PC-9 (cell line): ENCODE results near the gene GLRX. TPM values are rescaled to one million over a fixed set of nuclear protein-coding genes. Genes with fewer than 3 reads are reported as not detected.
"Not testable (repeated sequence)": the region's sequence is repeated elsewhere in the genome, so short reads cannot be mapped to it uniquely, and the experiment has no call there.

Experiments used
- BruUV-seq: library from RNA; stranded (reverse); fragments of 400-500 nt; replicated peaks from 2 replicates; lab custom pipeline; 2021; lab: Mats Ljungman, UMichigan
- CTCF ChIA-PET: fragments of 300-600 bp; sonication (Branson Sonifier 250); formaldehyde crosslinking; loops from one replicate; lab custom pipeline; 2022; ENCODE audit warnings: antibody characterized with exemption; lab: Charles Lee
- POLR2A ChIA-PET: fragments of 300-600 bp; sonication (Branson Sonifier 250); formaldehyde crosslinking; loops from one replicate; lab custom pipeline; 2022; ENCODE audit warnings: antibody characterized with exemption; ENCODE audit not compliant: unreplicated experiment; lab: Charles Lee
- DNase-seq, 2 experiments: peaks; one replicate each; pipeline versions ENCODE4 v3.0.0 to v3.0.0-alpha.2; 2015 to 2022; ENCODE audit warnings: mixed read lengths in 1 of 2
- H2AFZ ChIP-seq: fragments of 200-600 bp; sonication (generic); 2 replicates; pipeline ENCODE4 v1.8.1; 2017; ENCODE audit warnings: antibody characterized with exemption
- H3F3A ChIP-seq: fragments of 200-600 bp; sonication (generic); 2 replicates; pipeline ENCODE4 v1.8.1; 2017; ENCODE audit warnings: antibody characterized with exemption, mild to moderate bottlenecking, low read depth; ENCODE audit not compliant: insufficient read depth
- H3K27ac ChIP-seq: fragments of 200-600 bp; sonication (generic); 2 replicates; pipeline ENCODE4 v1.6.1; 2016; ENCODE audit warnings: mixed run types
- H3K27me3 ChIP-seq: fragments of 200-600 bp; sonication (generic); 2 replicates; pipeline ENCODE4 v1.6.1; 2016; ENCODE audit warnings: low read depth, mixed run types; ENCODE audit not compliant: insufficient read depth
- H3K36me3 ChIP-seq: fragments of 200-600 bp; sonication (generic); 2 replicates; pipeline ENCODE4 v1.6.1; 2016; ENCODE audit warnings: low read depth, mixed run types
- H3K4me1 ChIP-seq: fragments of 200-600 bp; sonication (generic); replicated peaks from 2 replicates; pipeline ENCODE4 v1.6.1; 2016; ENCODE audit warnings: mixed run types; ENCODE audit not compliant: insufficient read depth
- H3K4me2 ChIP-seq: fragments of 200-600 bp; sonication (generic); 2 replicates; pipeline ENCODE4 v1.6.1; 2017; ENCODE audit warnings: mixed run types
- H3K4me3 ChIP-seq: fragments of 200-600 bp; sonication (generic); 2 replicates; pipeline ENCODE4 v1.6.1; 2016; ENCODE audit warnings: mixed run types
- H3K79me2 ChIP-seq: fragments of 200-600 bp; sonication (generic); 2 replicates; pipeline ENCODE4 v1.6.1; 2017; ENCODE audit warnings: low read depth, mixed run types
- H3K9me2 ChIP-seq: fragments of 200-600 bp; sonication (generic); 2 replicates; pipeline ENCODE4 v1.8.1; 2017; ENCODE audit warnings: mild to moderate bottlenecking; ENCODE audit not compliant: insufficient read depth
- H3K9me3 ChIP-seq: fragments of 200-600 bp; sonication (generic); 2 replicates; pipeline ENCODE4 v1.8.1; 2016; ENCODE audit warnings: low read depth; ENCODE audit not compliant: insufficient read depth
- H4K20me1 ChIP-seq: fragments of 200-600 bp; sonication (generic); 2 replicates; pipeline ENCODE4 v1.8.1; 2017; ENCODE audit not compliant: insufficient read depth
- EZH2 ChIP-seq: fragments of 200-600 bp; sonication (generic); IDR thresholded peaks from 2 replicates; pipeline ENCODE4 v1.8.0; 2017; ENCODE audit warnings: antibody characterized with exemption, low read depth
- intact Hi-C: fragments of 100-400 bp; cut with micrococcal nuclease; formaldehyde crosslinking; loops from one replicate; pipeline ENCODE4 v1.10.0; 2022; ENCODE audit not compliant: unreplicated experiment
- total RNA-seq: library from RNA; stranded (reverse); gene quantifications from 2 replicates; pipeline ENCODE4 v1.2.3, GENCODE V29; 2021
- TF ChIP-seq, protein P1 (sequence below): fragments of 200-600 bp; sonication (generic); conservative IDR thresholded peaks from 2 replicates; pipeline ENCODE4 v1.6.1; 2017; ENCODE audit warnings: mixed run types, antibody characterized with exemption, mild to moderate bottlenecking, moderate library complexity

GLRX gene
- total RNA-seq, 1 experiment from 2014 or later: 25.5 TPM

DNA sequence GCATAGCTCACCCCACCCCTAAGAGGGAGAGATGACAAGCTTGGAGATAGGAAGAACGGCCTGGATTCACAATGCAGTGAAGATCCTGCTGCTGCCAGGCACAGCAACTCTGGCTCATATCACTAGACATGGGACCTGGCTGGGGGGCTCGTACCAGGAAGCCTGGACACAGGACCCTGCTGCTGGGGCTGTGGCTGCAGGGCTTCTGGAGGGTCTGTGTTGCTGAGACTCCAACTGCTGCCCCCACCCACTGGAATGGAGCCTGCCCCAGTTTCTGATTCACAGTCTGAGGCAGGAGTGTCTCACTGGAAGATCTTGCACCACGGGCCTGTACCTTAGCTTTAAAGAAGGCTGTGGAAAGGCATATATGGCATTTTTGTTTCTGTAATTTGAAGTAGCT, 31.0 kb upstream of the GLRX start:
- Histone ChIP-seq H3K79me2 (no peaks in the 10 kb centered on the region), H3K4me1 (peaks cover 7% of the 10 kb centered on the region), H3K9me2 (no peaks in the 10 kb centered on the region), H3K4me2 (no peak overlapping the region), H3K36me3 (no peaks in the 10 kb centered on the region), H3K27me3 (no peaks in the 10 kb centered on the region), H3K9me3 (no peaks in the 10 kb centered on the region), H3K4me3 (no peak overlapping the region), H2AFZ (no peak overlapping the region), H3F3A (peaks cover 6% of the 10 kb centered on the region; the same call in 1 of the 2 replicates), H4K20me1 (no peaks in the 10 kb centered on the region), H3K27ac (no peak overlapping the region)
- POLR2A ChIA-PET: no interaction called here
- CTCF ChIA-PET: no interaction called here
- BruUV-seq: no TSS peak
- intact Hi-C loops: no loop called here
- DNase-seq: no peak
- TF ChIP-seq, protein P1, sequence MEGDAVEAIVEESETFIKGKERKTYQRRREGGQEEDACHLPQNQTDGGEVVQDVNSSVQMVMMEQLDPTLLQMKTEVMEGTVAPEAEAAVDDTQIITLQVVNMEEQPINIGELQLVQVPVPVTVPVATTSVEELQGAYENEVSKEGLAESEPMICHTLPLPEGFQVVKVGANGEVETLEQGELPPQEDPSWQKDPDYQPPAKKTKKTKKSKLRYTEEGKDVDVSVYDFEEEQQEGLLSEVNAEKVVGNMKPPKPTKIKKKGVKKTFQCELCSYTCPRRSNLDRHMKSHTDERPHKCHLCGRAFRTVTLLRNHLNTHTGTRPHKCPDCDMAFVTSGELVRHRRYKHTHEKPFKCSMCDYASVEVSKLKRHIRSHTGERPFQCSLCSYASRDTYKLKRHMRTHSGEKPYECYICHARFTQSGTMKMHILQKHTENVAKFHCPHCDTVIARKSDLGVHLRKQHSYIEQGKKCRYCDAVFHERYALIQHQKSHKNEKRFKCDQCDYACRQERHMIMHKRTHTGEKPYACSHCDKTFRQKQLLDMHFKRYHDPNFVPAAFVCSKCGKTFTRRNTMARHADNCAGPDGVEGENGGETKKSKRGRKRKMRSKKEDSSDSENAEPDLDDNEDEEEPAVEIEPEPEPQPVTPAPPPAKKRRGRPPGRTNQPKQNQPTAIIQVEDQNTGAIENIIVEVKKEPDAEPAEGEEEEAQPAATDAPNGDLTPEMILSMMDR: no peak
- TF ChIP-seq EZH2: no peak

GRCh38 chr5:95852567-95852966, 30.0 kb upstream of the GLRX start:
- Histone ChIP-seq H3K36me3 (no peaks in the 10 kb centered on the region), H3K27me3 (no peaks in the 10 kb centered on the region), H3F3A (no peaks in the 10 kb centered on the region; the same call in 1 of the 2 replicates), H3K9me2 (no peaks in the 10 kb centered on the region), H3K4me1 (no peaks in the 10 kb centered on the region), H3K4me2 (no peak overlapping the region), H2AFZ (no peak overlapping the region), H3K4me3 (no peak overlapping the region), H3K79me2 (no peaks in the 10 kb centered on the region), H3K27ac (no peak overlapping the region), H3K9me3 (no peaks in the 10 kb centered on the region), H4K20me1 (no peaks in the 10 kb centered on the region)
- ChIA-PET POLR2A (no interaction called here), CTCF (no interaction called here)
- BruUV-seq: no TSS peak
- intact Hi-C loops: no loop called here
- TF ChIP-seq, protein P1: no peak
- TF ChIP-seq EZH2: no peak
- no peak for DNase-seq

GRCh38 chr5:95851141-95851540, 28.6 kb upstream of the GLRX start:
- H3K4me2 ChIP-seq, H3K79me2 ChIP-seq, POLR2A ChIA-PET, CTCF ChIA-PET, H3K27me3 ChIP-seq, H2AFZ ChIP-seq, H4K20me1 ChIP-seq, H3K4me3 ChIP-seq, H3K9me3 ChIP-seq, DNase-seq, BruUV-seq, H3K27ac ChIP-seq, H3K36me3 ChIP-seq, H3F3A ChIP-seq, H3K9me2 ChIP-seq, H3K4me1 ChIP-seq, intact Hi-C loops: not testable (repeated sequence)

- TF ChIP-seq, protein P1: no peak
- TF ChIP-seq EZH2: no peak
- no peak overlapping the region for H2AFZ ChIP-seq
- H3K9me2 ChIP-seq: no peaks in the 10 kb centered on the region
- POLR2A ChIA-PET: no interaction called here
- no peak overlapping the region for H3K4me2 ChIP-seq
- H3K36me3 ChIP-seq: no peaks in the 10 kb centered on the region
- no peaks in the 10 kb centered on the region for H3K9me3 ChIP-seq
- H3K27me3 ChIP-seq: no peaks in the 10 kb centered on the region
- H3K4me3 ChIP-seq: no peak overlapping the region
- no peaks in the 10 kb centered on the region for H3K4me1 ChIP-seq
- BruUV-seq: no TSS peak
- no peak overlapping the region for H3K27ac ChIP-seq
- no peaks in the 10 kb centered on the region for H4K20me1 ChIP-seq
- intact Hi-C loops: no loop called here
- DNase-seq: no peak
- CTCF ChIA-PET: no interaction called here
- no peaks in the 10 kb centered on the region for H3F3A ChIP-seq
- no peaks in the 10 kb centered on the region for H3K79me2 ChIP-seq
These were observed 27.9 kb upstream of the GLRX start for GRCh38 chr5:95850391-95850894.
